Measurements from ENCODE around the gene WNT6. TPM values are rescaled to one million over a fixed set of nuclear protein-coding genes. Genes with fewer than 3 reads are reported as not detected.

Gene WNT6
- total RNA-seq, 1 experiment from 2014 or later: 0.33 TPM

GRCh38 chr2:218852911-218853667, 6.5 kb upstream of the WNT6 start:
- DNase-seq: peak in 1 of 2 experiments; percentile 37
- Histone ChIP-seq H3K27ac (no peak overlapping the region), H2AFZ (peak overlapping the region; percentile 58), H3K9me2 (ENCODE audit: insufficient read depth) (no peaks in the 10 kb centered on the region), H3K9me3 (ENCODE audit: insufficient read depth, low read depth) (no peaks in the 10 kb centered on the region), H3K36me3 (ENCODE audit: low read depth) (no peaks in the 10 kb centered on the region), H3K4me2 (peak overlapping the region; percentile 29), H3K4me1 (replicated peaks; ENCODE audit: insufficient read depth) (peaks cover 60% of the 10 kb centered on the region), H3F3A (ENCODE audit: insufficient read depth, low read depth) (peaks cover 47% of the 10 kb centered on the region), H3K4me3 (no peak overlapping the region), H3K79me2 (ENCODE audit: low read depth) (no peaks in the 10 kb centered on the region), H4K20me1 (ENCODE audit: insufficient read depth) (no peaks in the 10 kb centered on the region), H3K27me3 (ENCODE audit: insufficient read depth, low read depth) (no peaks in the 10 kb centered on the region)
- ChIA-PET CTCF (interaction anchor here (1.2 kb wide), 1 partner anchor 45 kb away, joined by 3 read pairs; no protein-coding TSS in a partner anchor), POLR2A (ENCODE audit: unreplicated experiment) (no interaction called here)
- no TSS peak for BruUV-seq (replicated peaks)
- intact Hi-C loops (cut with micrococcal nuclease; ENCODE audit: unreplicated experiment): loop anchor here (2.0 to 5.0 kb wide), 4 partner anchors 124 to 302 kb away; no protein-coding TSS in a partner anchor
- TF ChIP-seq EZH2 (IDR thresholded peaks at IDR 0.05; ENCODE audit: low read depth) (no peak), CTCF (conservative IDR thresholded peaks at IDR 0.05) (peak; percentile 78)

DNA sequence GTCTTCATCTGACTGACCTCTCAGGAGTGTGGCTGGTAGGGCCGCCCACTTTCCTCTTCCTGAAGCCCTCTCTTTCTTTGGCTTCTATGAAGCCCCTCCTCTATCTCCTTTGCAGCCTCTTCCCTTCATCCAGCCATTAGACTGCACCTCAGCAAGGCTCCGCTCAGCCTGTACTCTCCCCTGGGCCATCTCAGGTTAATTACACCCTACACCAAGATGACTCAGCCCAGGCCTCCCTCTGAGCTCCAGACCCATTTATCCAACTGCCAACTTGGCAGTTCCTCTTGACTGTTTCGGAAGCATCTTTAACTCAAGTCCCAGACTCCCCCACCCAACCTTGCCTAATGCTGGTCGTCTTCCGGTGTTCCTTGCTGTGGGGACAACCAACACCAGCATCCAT, 5.8 kb upstream of the WNT6 start:
- Histone ChIP-seq H3K4me3 (no peak overlapping the region), H3K9me3 (ENCODE audit: insufficient read depth, low read depth) (no peaks in the 10 kb centered on the region), H3K79me2 (ENCODE audit: low read depth) (no peaks in the 10 kb centered on the region), H2AFZ (peak overlapping the region; percentile 58), H3K27me3 (ENCODE audit: insufficient read depth, low read depth) (0 out of 2 replicates have a peak, but pooled peaks cover 1% of the 10 kb centered on the region), H3K9me2 (ENCODE audit: insufficient read depth) (no peaks in the 10 kb centered on the region), H3K27ac (no peak overlapping the region), H3K4me1 (replicated peaks; ENCODE audit: insufficient read depth) (peaks cover 58% of the 10 kb centered on the region), H4K20me1 (ENCODE audit: insufficient read depth) (no peaks in the 10 kb centered on the region), H3F3A (ENCODE audit: insufficient read depth, low read depth) (peaks cover 52% of the 10 kb centered on the region), H3K36me3 (ENCODE audit: low read depth) (no peaks in the 10 kb centered on the region), H3K4me2 (peak overlapping the region; percentile 29)
- peak in 1 of 2 experiments; percentile 76 for DNase-seq
- no TSS peak for BruUV-seq (replicated peaks)
- intact Hi-C loops (cut with micrococcal nuclease; ENCODE audit: unreplicated experiment): loop anchor here (2.0 to 5.0 kb wide), 4 partner anchors 124 to 301 kb away; no protein-coding TSS in a partner anchor
- TF ChIP-seq EZH2 (IDR thresholded peaks at IDR 0.05; ENCODE audit: low read depth) (no peak), CTCF (conservative IDR thresholded peaks at IDR 0.05) (no peak)
- CTCF ChIA-PET: interaction anchor here (0.6 to 1.2 kb wide), 2 partner anchors 44 to 391 kb away, joined by 3 read pairs; partner anchors contain the start of genes GLB1L and STK16
- POLR2A ChIA-PET (ENCODE audit: unreplicated experiment): no interaction called here

DNA sequence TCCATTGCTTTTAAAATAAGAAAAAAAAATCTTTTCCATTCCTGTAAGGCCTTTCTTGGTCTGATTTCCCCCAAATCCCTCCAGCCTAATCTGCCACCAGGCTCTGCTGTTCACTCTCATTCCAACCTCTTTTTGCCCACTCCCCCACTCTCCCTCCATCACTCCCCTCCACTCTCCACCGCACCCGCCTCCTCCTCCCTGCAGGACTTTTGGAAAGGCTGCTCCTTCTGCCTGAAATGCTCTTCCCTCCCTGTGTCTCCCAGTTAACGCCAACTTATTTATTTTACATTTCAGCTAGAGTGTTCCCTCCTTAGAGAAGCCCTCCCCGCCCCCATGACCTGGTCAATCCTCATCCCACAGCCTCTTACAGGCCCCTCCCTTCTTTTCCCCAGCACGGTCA, 4.7 kb upstream of the WNT6 start:
- no peak for DNase-seq
- Histone ChIP-seq H3K27me3 (ENCODE audit: insufficient read depth, low read depth) (peaks cover 6% of the 10 kb centered on the region; the same call in 1 of the 2 replicates), H3F3A (ENCODE audit: insufficient read depth, low read depth) (peaks cover 42% of the 10 kb centered on the region), H3K79me2 (ENCODE audit: low read depth) (no peaks in the 10 kb centered on the region), H3K36me3 (ENCODE audit: low read depth) (no peaks in the 10 kb centered on the region), H3K27ac (no peak overlapping the region), H2AFZ (no peak overlapping the region), H3K4me3 (no peak overlapping the region), H3K4me1 (replicated peaks; ENCODE audit: insufficient read depth) (peaks cover 49% of the 10 kb centered on the region), H3K4me2 (no peak overlapping the region), H4K20me1 (ENCODE audit: insufficient read depth) (no peaks in the 10 kb centered on the region), H3K9me2 (ENCODE audit: insufficient read depth) (no peaks in the 10 kb centered on the region), H3K9me3 (ENCODE audit: insufficient read depth, low read depth) (no peaks in the 10 kb centered on the region)
- BruUV-seq (replicated peaks): no TSS peak
- POLR2A ChIA-PET (ENCODE audit: unreplicated experiment): no interaction called here
- TF ChIP-seq EZH2 (IDR thresholded peaks at IDR 0.05; ENCODE audit: low read depth) (no peak), CTCF (conservative IDR thresholded peaks at IDR 0.05) (no peak)
- CTCF ChIA-PET: no interaction called here
- intact Hi-C loops (cut with micrococcal nuclease; ENCODE audit: unreplicated experiment): loop anchor here (5.0 kb wide), 3 partner anchors 122 to 262 kb away; no protein-coding TSS in a partner anchor

All from PC-9 (cell line).